GM12878 (cell line): Measurements from ENCODE around the gene CTSW. TPM values are rescaled to one million over a fixed set of nuclear protein-coding genes. Genes with fewer than 3 reads are reported as not detected.
A peak's percentile ranks its signal among the peaks of the same experiment; 100 is the strongest.

Source experiments
- ATAC-seq: fragments of 200-7000 bp; cut with Tn5 transposase; 3 replicates; pipeline ENCODE4 v1.9.1; 2020; ENCODE audit warnings: mild to moderate bottlenecking, moderate library complexity
- BruUV-seq: library from RNA; stranded (reverse); fragments of 400-500 nt; replicated peaks from 2 replicates; lab custom pipeline; 2021; lab: Mats Ljungman, UMichigan
- CTCF ChIA-PET: fragments of 300-600 bp; sonication (Branson Sonifier 250); formaldehyde crosslinking; extraction: SDS; loops from one replicate; lab custom pipeline; 2021; ENCODE audit warnings: inconsistent platforms; lab: Yijun Ruan, JAX
- POLR2A ChIA-PET: fragments of 350-600 bp; formaldehyde crosslinking; extraction: SDS; loops from one replicate; lab custom pipeline; 2021; ENCODE audit warnings: inconsistent platforms; lab: Charles Lee
- RAD21 ChIA-PET: fragments of 300-600 bp; sonication (Branson Sonifier 250); formaldehyde crosslinking; loops from one replicate; lab custom pipeline; 2023; ENCODE audit warnings: antibody characterized with exemption; ENCODE audit not compliant: unreplicated experiment; lab: Charles Lee
- SMC1A ChIA-PET: fragments of 300-600 bp; sonication (Branson Sonifier 250); formaldehyde crosslinking; loops from one replicate; lab custom pipeline; 2023; ENCODE audit not compliant: unreplicated experiment, uncharacterized antibody; lab: Charles Lee
- DNase-seq: peaks from one replicate; pipeline ENCODE4 v3.0.0-alpha.2; 2011; ENCODE audit warnings: low read depth, low spot score
- FAIRE-seq: peaks from 3 replicates; lab custom pipeline; 2011; peaks lifted over from hg19 to GRCh38; lab: Jason Lieb, UNC
- H2AFZ ChIP-seq: 2 replicates; pipeline ENCODE4 v1.6.0; 2011; ENCODE audit warnings: low read depth, low read length, control low read depth; ENCODE audit not compliant: control insufficient read depth
- H3K27ac ChIP-seq: 2 replicates; pipeline ENCODE4 v1.5.1; 2011; ENCODE audit warnings: control low read depth; ENCODE audit not compliant: control insufficient read depth, insufficient read depth
- H3K27me3 ChIP-seq, 2 experiments: replicated peaks in 1 of 2; 2 replicates each; pipeline versions ENCODE4 v1.6.0 to v1.6.1; 2011; ENCODE audit warnings: low read length in 1 of 2; ENCODE audit not compliant: control insufficient read depth in 2 of 2, insufficient read depth in 2 of 2
- H3K36me3 ChIP-seq, 2 experiments: 2 replicates each; pipeline ENCODE4 v1.5.1; 2011; ENCODE audit warnings: low read length in 1 of 2; ENCODE audit not compliant: control insufficient read depth in 2 of 2, insufficient read depth in 2 of 2
- H3K4me1 ChIP-seq: 2 replicates; pipeline ENCODE4 v1.6.1; 2011; ENCODE audit warnings: mild to moderate bottlenecking, low read length, moderate library complexity, mixed read lengths; ENCODE audit not compliant: control insufficient read depth, insufficient read depth
- H3K4me2 ChIP-seq: 2 replicates; pipeline ENCODE4 v1.6.0; 2011; ENCODE audit warnings: control low read depth; ENCODE audit not compliant: control insufficient read depth, insufficient read depth
- H3K4me3 ChIP-seq: fragments of 200-600 bp; sonication (generic); 2 replicates; pipeline ENCODE4 v1.5.1; 2016
- H3K79me2 ChIP-seq: 2 replicates; pipeline ENCODE4 v1.6.0; 2011; ENCODE audit warnings: low read length; ENCODE audit not compliant: control insufficient read depth, insufficient read depth
- H3K9ac ChIP-seq: 2 replicates; pipeline ENCODE4 v1.8.0; 2011; ENCODE audit warnings: low read length, control low read depth, mixed read lengths; ENCODE audit not compliant: control insufficient read depth, insufficient read depth
- H3K9me3 ChIP-seq: replicated peaks from 3 replicates; pipeline ENCODE4 v1.5.1; 2011; ENCODE audit warnings: mild to moderate bottlenecking, low read length; ENCODE audit not compliant: control insufficient read depth, insufficient read depth
- H4K20me1 ChIP-seq: 2 replicates; pipeline ENCODE4 v1.6.0; 2011; ENCODE audit not compliant: control insufficient read depth, insufficient read depth
- PAX5 ChIP-seq: IDR thresholded peaks from 2 replicates; pipeline ENCODE4 v1.6.1; 2011; ENCODE audit warnings: low read depth, low read length, borderline replicate concordance
- SMAD5 ChIP-seq: IDR thresholded peaks from 2 replicates; pipeline ENCODE4 v1.6.1; 2016; ENCODE audit warnings: antibody characterized with exemption, low read depth
- WGBS: methylation state at CpG from one replicate; pipeline ENCODE4 v1.1.6; 2016; ENCODE audit warnings: low lambda C conversion rate; ENCODE audit not compliant: insufficient replicate concordance, insufficient coverage; ENCODE audit errors: missing lambda C conversion rate; 5-methylcytosine and 5-hydroxymethylcytosine counted together
- in situ Hi-C: fragments of 300-500 bp; cut with MboI; formaldehyde crosslinking; loops from 9 replicates; pipeline ENCODE4 v1.14.3; 2018; ENCODE audit warnings: mixed read lengths
- intact Hi-C: fragments of 100-400 bp; cut with micrococcal nuclease; formaldehyde crosslinking; loops from one replicate; pipeline ENCODE4 v1.14.2; 2022; ENCODE audit not compliant: unreplicated experiment
- polyA plus RNA-seq, 11 experiments: library from polyadenylated mRNA; depleted of rRNA in 4 of 11; unstranded in 6 of 11; stranded (reverse) in 5 of 11; fragments of >200 nt; fragmentation: Nextera tagmentation in 4 of 11; fragmentation: Illumina TruSeq in 1 of 11; extraction: Ambion mirVana in 4 of 11; extraction: Trizol in 1 of 11; gene quantifications; 1 replicate in 1 of 11; 2 replicates in 10 of 11; pipeline versions ENCODE4 v1.2.1 to v1.2.3, GENCODE V29; 2011 to 2016; ENCODE audit warnings: inconsistent platforms in 2 of 11, missing spikeins in 2 of 11, low read depth in 1 of 11
- total RNA-seq, 4 experiments: library from RNA; depleted of rRNA in 3 of 4; stranded (reverse); fragments of >200 nt in 3 of 4; fragmentation: Illumina TruSeq in 1 of 4; extraction: Trizol in 1 of 4; gene quantifications; 2 replicates each; pipeline versions ENCODE4 v1.2.1 to v1.2.3, GENCODE V29; 2013 to 2021
- TF ChIP-seq, protein P1 (sequence below): fragments of 450-650 bp; IDR thresholded peaks from 2 replicates; pipeline ENCODE4 v1.6.1; 2016; ENCODE audit warnings: mild to moderate bottlenecking, moderate library complexity, borderline replicate concordance
- TF ChIP-seq, protein P2 (sequence below): IDR thresholded peaks from 2 replicates; pipeline ENCODE4 v1.6.1; 2011; ENCODE audit warnings: low read depth, mild to moderate bottlenecking, low read length, moderate library complexity, borderline replicate concordance; ENCODE audit errors: extremely low read depth

CTSW gene
- total and polyA plus RNA-seq, 10 of the 15 experiments (the other 5 are each of a cell fraction or from before 2014, with no cell fraction given): 0.53 to 12.0 (median 1.7) TPM

DNA sequence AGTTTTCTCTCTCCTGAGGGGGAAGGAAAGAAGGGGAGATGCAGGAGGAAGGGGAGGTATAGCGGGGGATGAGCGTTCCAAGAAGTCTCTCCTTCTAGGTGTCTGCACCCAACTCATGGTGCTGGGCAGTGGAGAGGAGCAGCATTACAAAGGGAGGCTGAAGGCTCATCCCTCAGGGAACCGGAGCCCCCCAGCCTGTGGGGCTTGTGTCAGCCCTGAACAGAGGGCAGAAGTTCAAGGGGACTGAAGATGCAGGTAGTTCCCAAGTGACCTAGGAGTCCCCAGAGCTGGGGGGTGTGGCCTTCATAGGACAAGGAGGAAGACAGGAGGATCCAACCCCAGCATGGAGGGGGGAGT lies 37.4 kb downstream of the CTSW start:
- Histone ChIP-seq H3K9ac (no peak overlapping the region), H3K36me3 (no peaks in the 10 kb centered on the region; a peak in 1 of 4 replicates), H3K27me3 (no peaks in the 10 kb centered on the region), H3K4me3 (no peak overlapping the region; the same call in 1 of the 2 replicates), H3K9me3 (no peaks in the 10 kb centered on the region), H4K20me1 (no peaks in the 10 kb centered on the region), H3K79me2 (peaks cover 34% of the 10 kb centered on the region), H3K27ac (no peak overlapping the region), H3K4me2 (peak overlapping the region; percentile 87), H3K4me1 (peaks cover 36% of the 10 kb centered on the region), H2AFZ (no peak overlapping the region)
- WGBS: 94% methylated on average over 3 of the region's 3 CpGs
- intact Hi-C loops (no loop called here), in situ Hi-C loops (no loop called here)
- ATAC-seq (no peak), FAIRE-seq (no peak), DNase-seq (no peak)
- BruUV-seq: no TSS peak
- no peak for TF ChIP-seq PAX5
- TF ChIP-seq, protein P1, sequence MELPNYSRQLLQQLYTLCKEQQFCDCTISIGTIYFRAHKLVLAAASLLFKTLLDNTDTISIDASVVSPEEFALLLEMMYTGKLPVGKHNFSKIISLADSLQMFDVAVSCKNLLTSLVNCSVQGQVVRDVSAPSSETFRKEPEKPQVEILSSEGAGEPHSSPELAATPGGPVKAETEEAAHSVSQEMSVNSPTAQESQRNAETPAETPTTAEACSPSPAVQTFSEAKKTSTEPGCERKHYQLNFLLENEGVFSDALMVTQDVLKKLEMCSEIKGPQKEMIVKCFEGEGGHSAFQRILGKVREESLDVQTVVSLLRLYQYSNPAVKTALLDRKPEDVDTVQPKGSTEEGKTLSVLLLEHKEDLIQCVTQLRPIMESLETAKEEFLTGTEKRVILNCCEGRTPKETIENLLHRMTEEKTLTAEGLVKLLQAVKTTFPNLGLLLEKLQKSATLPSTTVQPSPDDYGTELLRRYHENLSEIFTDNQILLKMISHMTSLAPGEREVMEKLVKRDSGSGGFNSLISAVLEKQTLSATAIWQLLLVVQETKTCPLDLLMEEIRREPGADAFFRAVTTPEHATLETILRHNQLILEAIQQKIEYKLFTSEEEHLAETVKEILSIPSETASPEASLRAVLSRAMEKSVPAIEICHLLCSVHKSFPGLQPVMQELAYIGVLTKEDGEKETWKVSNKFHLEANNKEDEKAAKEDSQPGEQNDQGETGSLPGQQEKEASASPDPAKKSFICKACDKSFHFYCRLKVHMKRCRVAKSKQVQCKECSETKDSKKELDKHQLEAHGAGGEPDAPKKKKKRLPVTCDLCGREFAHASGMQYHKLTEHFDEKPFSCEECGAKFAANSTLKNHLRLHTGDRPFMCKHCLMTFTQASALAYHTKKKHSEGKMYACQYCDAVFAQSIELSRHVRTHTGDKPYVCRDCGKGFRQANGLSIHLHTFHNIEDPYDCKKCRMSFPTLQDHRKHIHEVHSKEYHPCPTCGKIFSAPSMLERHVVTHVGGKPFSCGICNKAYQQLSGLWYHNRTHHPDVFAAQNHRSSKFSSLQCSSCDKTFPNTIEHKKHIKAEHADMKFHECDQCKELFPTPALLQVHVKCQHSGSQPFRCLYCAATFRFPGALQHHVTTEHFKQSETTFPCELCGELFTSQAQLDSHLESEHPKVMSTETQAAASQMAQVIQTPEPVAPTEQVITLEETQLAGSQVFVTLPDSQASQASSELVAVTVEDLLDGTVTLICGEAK: no peak
- TF ChIP-seq SMAD5: 0 out of 2 replicates have a peak, but pooled peaks have one; percentile 2
- TF ChIP-seq, protein P2, sequence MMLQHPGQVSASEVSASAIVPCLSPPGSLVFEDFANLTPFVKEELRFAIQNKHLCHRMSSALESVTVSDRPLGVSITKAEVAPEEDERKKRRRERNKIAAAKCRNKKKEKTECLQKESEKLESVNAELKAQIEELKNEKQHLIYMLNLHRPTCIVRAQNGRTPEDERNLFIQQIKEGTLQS: no peak
- ChIA-PET CTCF (interaction anchor here (0.9 to 2.1 kb wide), 3 partner anchors 25 to 71 kb away, joined by 3 to 9 read pairs (median 4); no protein-coding TSS in a partner anchor), RAD21 (no interaction called here), SMC1A (interaction anchor here (1.7 kb wide), 1 partner anchor 23 kb away, joined by 6 read pairs; no protein-coding TSS in a partner anchor), POLR2A (interaction anchor here (1.0 to 2.5 kb wide), 4 partner anchors 26 to 59 kb away, joined by 3 to 17 read pairs (median 7); partner anchors contain the start of genes CCDC85B and FIBP)
